NCI-H2196 (cell line): Measurements from ENCODE around the gene ERGIC1.
"Not testable (repeated sequence)": the region's sequence is repeated elsewhere in the genome, so short reads cannot be mapped to it uniquely, and the experiment has no call there.

ENCODE experiments used
- DNase-seq: peaks from one replicate; lab custom pipeline; 2025; ENCODE audit not compliant: unreplicated experiment; lab: John Stamatoyannopoulos, UW

Gene ERGIC1

DNA sequence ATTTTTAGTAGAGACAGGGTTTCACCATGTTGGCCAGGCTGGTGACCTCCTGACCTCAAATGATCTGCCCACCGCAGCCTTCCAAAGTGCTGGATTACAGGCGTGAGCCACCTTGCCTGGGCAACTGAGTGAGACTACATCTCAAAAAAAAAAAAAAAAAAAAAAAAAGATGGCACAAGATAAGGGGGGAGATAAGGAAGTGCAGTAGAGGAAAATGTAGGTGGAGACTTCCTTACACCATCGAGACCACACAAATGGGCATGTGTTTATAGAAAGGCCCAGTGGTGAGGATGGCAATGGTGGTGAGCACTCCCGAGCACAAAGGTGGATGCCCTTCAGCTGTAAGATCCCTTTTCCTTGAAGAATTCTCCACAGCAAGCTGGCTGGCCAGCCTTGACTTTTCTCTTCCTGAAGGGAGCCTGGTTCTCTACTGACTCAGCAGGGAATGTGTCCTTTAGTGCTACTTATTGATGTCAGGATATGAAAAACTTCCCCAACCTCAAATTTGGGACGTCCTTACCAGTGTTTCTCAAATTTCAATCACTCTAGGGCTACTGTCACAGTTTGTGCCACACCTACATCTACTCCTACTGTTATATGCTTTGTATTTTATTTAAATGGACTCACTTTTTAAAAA lies 28.2 kb downstream of the ERGIC1 start:
- DNase-seq: no peak

DNA sequence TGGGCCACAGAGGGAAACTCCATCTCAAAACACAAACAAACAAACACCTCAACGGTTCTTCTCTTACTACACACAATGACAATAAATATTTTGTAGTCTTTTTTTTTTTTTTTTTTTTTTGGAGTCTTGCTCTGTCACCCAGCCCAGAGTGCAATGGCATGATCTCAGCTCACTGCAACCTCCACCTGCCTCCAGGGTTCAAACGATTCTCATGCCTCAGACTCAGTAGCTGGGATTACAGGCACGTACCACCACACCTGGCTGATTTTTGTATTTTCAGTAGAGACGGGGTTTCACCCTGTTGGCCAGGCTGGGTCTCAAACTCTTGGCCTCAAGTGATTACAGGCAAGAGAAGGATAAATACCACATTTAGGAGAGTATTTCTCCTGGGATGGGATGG lies 30.1 kb downstream of the ERGIC1 start:
- not testable (repeated sequence) for DNase-seq

GRCh38 chr5:172864747-172865146 lies 30.7 kb downstream of the ERGIC1 start:
- DNase-seq: no peak

DNA sequence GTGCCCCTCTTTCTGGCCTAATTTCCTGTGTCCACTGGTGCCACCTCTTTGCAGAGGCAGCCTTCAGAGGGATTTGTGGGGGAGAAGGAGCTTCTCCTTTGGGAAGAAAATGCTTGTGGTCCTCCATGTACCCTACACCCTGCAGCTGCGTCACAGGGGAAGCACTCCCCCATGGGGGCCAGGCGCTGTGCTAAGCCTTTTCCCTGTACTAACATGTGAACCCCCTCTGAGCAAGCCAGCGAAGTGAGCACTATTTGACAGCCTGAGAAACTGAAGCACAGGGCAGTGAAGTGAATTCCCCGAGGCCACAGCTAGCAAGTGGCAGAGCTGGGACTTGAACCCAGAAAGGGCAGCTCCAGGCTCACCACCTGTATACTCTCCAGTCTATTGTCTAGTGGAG lies 32.3 kb downstream of the ERGIC1 start:
- no peak for DNase-seq

- no peak for DNase-seq
Measured at GRCh38 chr5:172866802-172867748, 33.0 kb downstream of the ERGIC1 start.

- no peak for DNase-seq
Measured at GRCh38 chr5:172867761-172868435, 33.8 kb downstream of the ERGIC1 start.

DNA sequence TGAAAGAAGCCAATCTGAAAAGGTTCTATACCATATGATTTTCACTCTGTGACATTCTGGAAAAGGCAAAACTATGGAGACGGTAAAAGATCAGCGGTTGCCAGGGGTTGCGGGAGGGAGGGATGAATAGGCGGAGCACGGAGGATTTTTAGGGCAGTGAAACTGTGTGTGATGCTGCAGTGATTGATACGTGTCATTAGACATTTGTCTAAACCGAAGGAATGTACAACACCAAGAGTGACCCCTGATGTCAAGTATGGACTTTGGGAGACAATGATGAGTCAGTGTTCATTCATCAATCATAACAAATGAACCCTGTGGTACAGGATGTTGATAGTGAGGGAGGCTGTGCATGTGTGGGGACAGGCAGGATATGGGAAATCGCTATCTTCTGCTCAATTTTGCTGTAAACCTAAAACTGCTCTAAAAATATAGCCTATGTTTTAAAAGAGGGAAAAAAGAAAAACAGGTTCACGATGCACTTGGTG lies 34.4 kb downstream of the ERGIC1 start:
- no peak for DNase-seq

DNA sequence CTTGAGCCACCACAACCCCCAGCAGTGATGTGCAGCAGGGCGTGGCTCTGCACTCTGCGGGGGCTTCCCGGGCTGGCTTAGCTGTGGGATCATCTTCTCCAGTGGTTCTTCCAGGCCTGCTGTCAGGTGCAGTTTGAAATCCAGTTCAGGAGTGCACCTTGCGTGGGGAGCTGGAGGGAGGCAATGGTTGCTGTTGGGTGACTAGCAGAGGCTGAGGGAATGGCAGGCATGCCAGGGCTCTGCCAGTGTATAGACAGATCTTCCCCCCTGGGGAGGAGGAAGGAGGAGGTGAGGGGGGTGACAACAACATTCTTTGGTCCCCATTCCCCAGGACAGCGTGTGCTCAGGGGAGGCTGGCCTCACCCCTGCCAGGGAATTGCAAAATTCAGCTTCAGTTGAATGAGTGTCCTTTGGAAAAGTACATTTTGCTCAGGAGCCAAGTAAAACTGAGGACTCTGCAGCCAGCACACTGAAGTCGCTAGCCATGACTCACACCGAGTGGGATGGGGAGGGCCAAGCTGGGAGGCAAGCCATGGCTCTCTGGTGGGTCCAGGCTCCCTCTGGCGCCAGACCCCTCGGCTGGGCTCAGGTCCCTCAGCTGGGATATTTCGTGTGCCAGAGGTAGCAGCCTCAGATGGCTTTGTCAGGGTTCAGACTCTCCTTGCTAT lies 35.0 kb downstream of the ERGIC1 start:
- DNase-seq: no peak

- no peak for DNase-seq
Measured at GRCh38 chr5:172869691-172870090, 35.6 kb downstream of the ERGIC1 start.

DNA sequence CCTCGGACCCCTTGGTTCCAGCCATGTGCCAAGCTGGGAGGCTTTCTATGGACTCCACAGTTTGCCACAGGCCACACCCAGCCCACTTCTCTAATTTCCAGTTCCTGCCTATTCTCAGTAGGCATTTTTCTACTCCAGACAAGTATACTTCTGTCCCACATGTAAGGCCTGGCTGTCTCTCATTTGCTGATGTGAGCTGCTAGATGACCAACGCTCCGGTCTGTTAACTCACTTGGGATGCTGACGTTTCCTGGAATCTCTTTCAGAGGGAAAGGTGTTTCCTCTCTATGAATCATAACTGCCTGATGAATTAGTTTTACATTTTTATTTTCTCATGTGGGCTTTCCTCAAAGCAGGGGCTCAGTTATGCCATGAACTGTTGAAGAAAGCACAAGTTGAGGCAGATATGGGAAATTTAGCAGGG lies 36.3 kb downstream of the ERGIC1 start:
- DNase-seq: no peak

GRCh38 chr5:172870715-172871461 lies 36.8 kb downstream of the ERGIC1 start:
- no peak for DNase-seq

- no peak for DNase-seq
Measured at GRCh38 chr5:172871536-172871935, 37.5 kb downstream of the ERGIC1 start.

- no peak for DNase-seq
Measured at GRCh38 chr5:172871982-172872381, 37.9 kb downstream of the ERGIC1 start.

DNA sequence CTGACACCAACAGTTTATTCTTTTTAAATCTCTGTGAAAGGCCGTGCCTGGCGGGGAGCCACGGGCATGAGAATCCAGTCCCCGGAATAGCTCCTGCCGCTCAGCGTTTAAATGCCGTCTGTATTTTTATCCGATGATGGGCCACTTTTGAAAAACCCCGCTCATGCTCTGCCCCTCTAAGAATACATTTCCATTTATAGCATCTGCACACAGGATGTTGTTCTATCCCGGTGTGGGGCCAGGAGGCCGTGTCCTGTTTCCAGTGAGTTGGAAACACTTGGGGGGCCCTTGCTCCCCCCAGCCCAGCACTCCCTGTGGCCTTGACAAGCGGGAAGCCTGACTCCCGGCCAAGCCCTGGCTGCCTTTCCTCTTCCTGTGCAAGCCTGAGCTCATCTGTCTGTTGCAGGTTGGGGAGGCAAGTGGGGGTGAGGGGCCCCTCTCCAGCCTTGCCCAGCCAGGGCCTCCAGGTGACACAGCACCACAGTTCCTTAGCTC lies 39.0 kb downstream of the ERGIC1 start:
- DNase-seq: no peak

DNA sequence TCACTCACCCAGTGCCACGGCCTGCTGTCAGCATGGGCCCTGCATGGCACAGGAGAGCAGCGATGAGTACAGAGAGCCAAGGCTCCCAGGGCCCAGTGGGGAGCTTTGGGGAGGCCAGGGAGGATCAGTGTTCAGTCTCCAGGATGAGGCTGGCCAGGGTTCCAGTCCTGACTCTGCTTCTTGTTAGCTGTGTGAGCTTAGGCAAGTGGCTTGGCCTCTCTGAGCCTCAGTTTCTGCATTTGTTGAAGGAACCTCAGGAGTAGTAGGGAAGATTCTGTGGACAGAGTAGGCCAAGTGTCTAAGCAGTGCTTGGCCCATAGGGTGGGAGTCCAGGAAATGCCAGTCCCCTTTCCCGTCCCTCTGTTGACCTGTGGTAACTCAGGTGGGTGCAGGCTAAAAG lies 39.5 kb downstream of the ERGIC1 start:
- no peak for DNase-seq

DNA sequence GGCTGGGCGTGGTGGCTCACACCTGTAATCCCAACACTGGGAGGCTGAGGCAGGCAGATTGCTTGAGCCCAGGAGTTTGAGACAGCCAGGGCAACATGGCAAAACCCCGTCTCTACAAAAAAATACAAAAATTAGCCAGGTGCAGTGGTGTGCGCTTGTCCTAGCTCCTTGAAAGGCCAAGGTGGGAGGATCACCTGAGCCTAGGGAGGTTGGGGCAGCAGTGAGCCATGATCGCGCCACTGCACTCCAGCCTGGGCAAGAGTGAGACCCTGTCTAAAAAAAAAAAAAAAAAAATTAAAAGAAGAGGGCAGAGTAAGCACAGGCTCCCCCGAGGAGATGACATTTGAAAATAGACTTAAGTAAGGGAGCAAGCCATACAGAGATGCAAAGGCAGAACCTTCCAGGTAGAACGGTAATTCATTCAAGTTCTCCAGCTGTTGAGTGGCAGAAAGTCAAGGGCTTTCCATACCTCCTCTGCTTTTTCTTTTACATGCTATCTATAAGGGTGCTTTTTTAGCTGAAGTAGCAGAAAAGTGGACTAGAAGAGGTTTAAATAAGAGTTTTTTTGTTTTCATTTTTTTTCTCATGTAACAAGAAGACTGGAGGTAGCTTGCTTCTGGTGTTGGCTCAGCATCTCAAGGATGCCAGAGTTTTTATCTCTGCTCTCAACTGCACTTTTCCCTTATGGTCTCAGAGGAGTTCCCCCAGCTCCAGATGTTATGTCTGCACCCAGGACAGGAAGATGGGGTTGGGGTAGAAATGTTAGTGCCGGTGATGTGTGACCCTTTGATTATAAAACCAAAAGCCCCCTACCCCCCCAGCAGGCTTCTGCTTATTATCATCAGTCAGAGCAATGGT lies 40.8 kb downstream of the ERGIC1 start:
- no peak for DNase-seq

DNA sequence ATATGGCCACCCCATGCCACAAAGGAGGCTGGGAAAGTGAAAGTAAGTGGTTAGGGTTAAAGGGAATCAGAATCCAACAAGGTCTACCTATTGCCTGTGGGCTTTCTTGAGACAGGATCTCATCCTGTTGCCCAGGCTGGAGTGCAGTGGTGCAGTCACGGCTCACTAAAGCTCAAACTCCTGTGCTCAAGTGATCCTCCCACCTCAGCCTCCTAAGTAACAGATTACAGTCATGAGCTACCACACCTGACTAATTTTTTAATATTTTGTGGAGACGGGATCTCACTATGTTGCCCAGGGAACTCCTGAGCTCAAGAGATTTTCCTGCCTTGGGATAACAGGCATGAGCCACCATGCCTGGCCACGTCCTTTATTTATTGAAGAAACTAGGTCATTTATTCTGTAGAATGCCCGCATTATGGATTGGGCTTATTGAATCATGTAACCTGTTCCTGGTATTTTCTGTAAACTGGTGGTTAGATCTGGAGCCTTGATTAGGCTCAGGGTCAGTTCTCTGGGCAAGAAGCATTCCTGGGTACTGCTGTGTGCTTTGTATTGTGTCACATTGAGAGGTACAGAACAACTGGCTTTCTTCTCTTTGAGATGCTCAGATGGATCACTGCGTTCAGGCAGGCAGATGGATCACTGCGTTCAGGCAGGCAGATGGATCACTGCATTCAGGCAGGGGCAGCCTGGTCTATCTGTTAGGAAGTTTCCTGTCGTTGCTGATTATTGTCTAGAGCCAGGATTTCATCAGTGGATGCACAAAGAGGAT lies 41.6 kb downstream of the ERGIC1 start:
- no peak for DNase-seq

- no peak for DNase-seq
Measured at GRCh38 chr5:172876578-172876977, 42.5 kb downstream of the ERGIC1 start.
